SK-N-MC (cell line): ENCODE measurements around the gene UNG.

Experiments used
- EZH2 ChIP-seq: fragments of 200-600 bp; sonication (generic); IDR thresholded peaks from one replicate; pipeline ENCODE4 v1.6.1; 2017; ENCODE audit warnings: antibody characterized with exemption
- FOXP2 ChIP-seq: optimal IDR thresholded peaks from 2 replicates; pipeline ENCODE3; 2011; ENCODE audit warnings: mild to moderate bottlenecking, moderate library complexity; ENCODE audit not compliant: insufficient read depth; ENCODE audit errors: extremely low read length, control extremely low read depth
- POLR2AphosphoS5 ChIP-seq: IDR thresholded peaks from 2 replicates; pipeline ENCODE4 v1.6.1; 2012; ENCODE audit warnings: mild to moderate bottlenecking, low read depth, low read length, borderline replicate concordance

GRCh38 chr12:109153821-109154441, 56.5 kb downstream of the UNG start:
- TF ChIP-seq EZH2, result no peak
- no peak for TF ChIP-seq POLR2AphosphoS5
- TF ChIP-seq FOXP2, result no peak
